ENCODE data around the gene RAD51.

Gene RAD51

DNA sequence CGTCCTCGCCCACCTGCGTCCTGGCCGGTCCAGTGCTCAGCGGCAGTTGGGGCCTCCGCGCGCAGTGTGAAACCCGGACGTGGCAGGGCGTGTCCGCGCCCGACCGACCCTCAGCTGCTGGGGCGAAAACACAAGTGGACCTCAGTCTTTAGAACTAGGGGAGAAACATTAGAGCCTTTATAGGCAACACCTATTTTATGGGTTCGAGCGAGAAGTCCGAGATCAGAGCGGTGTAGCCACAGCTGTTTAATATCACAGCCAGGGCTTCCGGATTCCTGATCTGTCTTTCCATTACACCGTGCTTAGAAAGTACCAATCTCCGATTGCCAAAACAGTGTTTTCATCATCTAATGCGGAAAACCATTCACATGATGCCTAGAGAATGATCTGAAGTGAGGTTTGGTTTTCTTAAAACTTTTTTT lies 506 bp downstream of the RAD51 start:
- no peaks in the 10 kb centered on the region for H3K9me3 Mint-ChIP-seq
- no peak for DNase-seq
- peak overlapping the region; percentile 98 for H3K4me3 Mint-ChIP-seq
- H3K27ac Mint-ChIP-seq: peak overlapping the region; percentile 100
- H3K36me3 Mint-ChIP-seq (ENCODE audit: low read depth): peaks cover 71% of the 10 kb centered on the region
- H3K27me3 Mint-ChIP-seq: no peaks in the 10 kb centered on the region
- H3K4me1 Mint-ChIP-seq (ENCODE audit: low read depth): peaks cover 31% of the 10 kb centered on the region

DNA sequence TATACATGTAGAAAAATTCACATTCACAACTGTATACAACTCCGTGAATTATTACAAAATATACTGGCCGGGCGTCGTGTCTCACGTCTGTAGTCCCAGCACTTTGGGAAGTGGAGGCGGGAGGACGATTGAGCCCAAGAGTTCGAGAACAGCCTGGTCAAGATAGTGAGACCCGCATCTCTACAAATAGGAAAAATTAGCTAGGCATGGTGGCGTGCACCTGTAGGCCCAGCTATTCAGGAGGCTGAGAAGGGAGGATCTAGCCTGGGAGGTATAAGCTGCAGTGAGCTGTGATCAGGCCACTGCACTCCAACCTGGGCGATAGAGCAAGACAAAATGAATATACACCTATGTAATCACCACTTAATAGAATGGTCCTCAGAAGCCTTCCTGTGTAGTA lies 1.3 kb downstream of the RAD51 start:
- Mint-ChIP-seq H3K36me3 (ENCODE audit: low read depth) (peaks cover 76% of the 10 kb centered on the region), H3K4me1 (ENCODE audit: low read depth) (peaks cover 31% of the 10 kb centered on the region), H3K27me3 (no peaks in the 10 kb centered on the region), H3K27ac (peak overlapping the region; percentile 37), H3K4me3 (peak overlapping the region; percentile 98), H3K9me3 (no peaks in the 10 kb centered on the region)
- DNase-seq: no peak

DNA sequence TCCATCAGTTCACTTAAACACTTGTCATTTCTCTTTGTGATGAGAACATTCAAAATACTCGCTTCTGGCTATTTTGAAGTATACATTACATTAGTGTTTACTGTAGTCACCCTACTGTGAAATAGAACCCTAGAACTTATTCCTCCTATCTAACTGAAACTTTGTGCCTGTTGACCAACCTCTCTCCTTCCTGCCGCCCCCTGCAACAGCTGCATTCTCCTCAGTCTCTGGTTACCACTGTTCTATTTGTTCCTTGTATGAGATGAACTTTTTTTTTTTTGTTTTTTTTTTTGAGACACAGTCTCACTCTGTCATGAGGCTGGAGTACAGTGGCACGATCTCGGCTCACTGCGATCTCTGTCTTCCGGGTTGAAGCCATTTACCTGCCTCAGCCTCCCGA lies 2.9 kb downstream of the RAD51 start:
- no peaks in the 10 kb centered on the region for H3K27me3 Mint-ChIP-seq
- DNase-seq: no peak
- peak overlapping the region; percentile 13 for H3K4me3 Mint-ChIP-seq
- H3K27ac Mint-ChIP-seq: no peak overlapping the region
- peaks cover 86% of the 10 kb centered on the region for H3K36me3 Mint-ChIP-seq (ENCODE audit: low read depth)
- no peaks in the 10 kb centered on the region for H3K9me3 Mint-ChIP-seq
- peaks cover 27% of the 10 kb centered on the region for H3K4me1 Mint-ChIP-seq (ENCODE audit: low read depth)

DNA sequence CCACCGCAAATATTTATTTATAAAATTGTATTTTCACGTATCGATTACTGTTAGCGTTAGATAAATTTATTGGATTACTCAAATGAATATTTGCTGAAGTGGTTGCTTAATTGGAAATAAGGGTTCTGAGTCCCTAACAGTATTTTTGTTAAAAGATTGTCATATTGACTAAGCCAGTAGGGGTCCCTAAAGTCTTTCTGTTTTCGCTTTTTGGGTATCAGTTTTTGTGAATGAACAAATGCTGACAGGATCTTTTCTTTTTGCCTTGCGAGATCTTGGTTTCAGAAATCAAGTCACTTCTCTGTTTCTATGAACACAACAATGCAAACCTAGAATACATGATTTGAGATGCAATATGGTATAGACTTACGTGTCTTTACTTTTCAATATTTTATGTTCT lies 7.1 kb downstream of the RAD51 start:
- peaks cover 95% of the 10 kb centered on the region for H3K36me3 Mint-ChIP-seq (ENCODE audit: low read depth)
- H3K9me3 Mint-ChIP-seq: no peaks in the 10 kb centered on the region
- no peak overlapping the region for H3K27ac Mint-ChIP-seq
- no peaks in the 10 kb centered on the region for H3K27me3 Mint-ChIP-seq
- H3K4me3 Mint-ChIP-seq: no peak overlapping the region
- no peak for DNase-seq
- H3K4me1 Mint-ChIP-seq (ENCODE audit: low read depth): peaks cover 9% of the 10 kb centered on the region

DNA sequence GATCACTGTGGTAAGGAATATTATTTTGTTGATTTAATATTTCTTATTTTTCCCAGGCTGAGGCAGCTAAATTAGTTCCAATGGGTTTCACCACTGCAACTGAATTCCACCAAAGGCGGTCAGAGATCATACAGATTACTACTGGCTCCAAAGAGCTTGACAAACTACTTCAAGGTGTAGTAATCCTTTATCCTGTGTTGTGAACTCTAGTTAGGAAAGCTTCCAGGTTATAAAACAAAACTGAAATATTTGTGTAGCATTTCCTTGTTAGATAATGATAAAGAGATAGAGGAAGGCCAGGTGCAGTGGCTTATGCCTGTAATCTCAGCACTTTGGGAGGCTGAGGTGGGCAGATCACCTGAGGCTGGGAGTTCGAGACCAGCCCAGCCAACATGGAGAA lies 11.1 kb downstream of the RAD51 start:
- H3K36me3 Mint-ChIP-seq (ENCODE audit: low read depth): peaks cover 94% of the 10 kb centered on the region
- no peak overlapping the region for H3K4me3 Mint-ChIP-seq
- no peaks in the 10 kb centered on the region for H3K9me3 Mint-ChIP-seq
- no peak overlapping the region for H3K27ac Mint-ChIP-seq
- H3K4me1 Mint-ChIP-seq (ENCODE audit: low read depth): no peaks in the 10 kb centered on the region
- DNase-seq: no peak
- H3K27me3 Mint-ChIP-seq: no peaks in the 10 kb centered on the region

DNA sequence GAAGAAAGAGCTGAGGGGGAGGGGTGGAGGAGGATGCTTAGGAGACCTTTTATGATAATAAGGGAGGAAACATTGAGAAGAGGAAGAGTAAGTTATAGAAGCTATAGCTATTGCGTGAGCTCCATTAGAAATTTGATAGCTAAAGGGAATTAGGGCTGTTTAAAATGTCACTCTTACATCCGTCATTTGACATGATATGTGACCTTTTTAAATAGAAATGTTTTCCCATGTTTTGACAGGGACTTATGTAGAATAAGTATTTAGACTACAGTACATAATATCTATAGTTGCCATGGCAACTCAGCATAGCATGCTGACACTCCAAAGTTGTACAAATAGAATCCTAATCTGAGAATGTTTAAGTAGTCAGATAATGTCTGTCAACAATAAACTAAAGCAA lies 19.2 kb downstream of the RAD51 start:
- H3K4me3 Mint-ChIP-seq: no peak overlapping the region
- H3K4me1 Mint-ChIP-seq (ENCODE audit: low read depth): no peaks in the 10 kb centered on the region
- H3K36me3 Mint-ChIP-seq (ENCODE audit: low read depth): peaks cover 87% of the 10 kb centered on the region
- no peak overlapping the region for H3K27ac Mint-ChIP-seq
- no peaks in the 10 kb centered on the region for H3K9me3 Mint-ChIP-seq
- no peaks in the 10 kb centered on the region for H3K27me3 Mint-ChIP-seq
- no peak for DNase-seq

DNA sequence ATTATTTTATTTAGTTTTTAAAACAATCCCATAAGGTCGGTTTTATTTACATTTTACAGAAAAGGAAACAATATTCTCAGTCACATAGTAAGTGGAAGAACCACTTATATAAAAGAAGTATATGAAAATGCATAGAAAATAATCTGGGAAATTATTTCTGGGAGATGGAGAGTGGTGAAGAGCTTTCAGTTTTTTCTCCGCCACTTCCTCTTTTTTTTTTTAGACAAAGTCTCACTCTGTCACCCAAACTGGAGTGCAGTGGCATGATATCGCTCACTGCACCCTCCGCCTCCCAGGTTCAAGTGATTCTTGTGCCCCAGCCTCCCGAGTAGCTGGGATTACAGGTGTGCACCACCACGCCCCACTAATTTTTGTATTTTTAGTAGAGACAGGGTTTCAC lies 21.2 kb downstream of the RAD51 start:
- Mint-ChIP-seq H3K9me3 (no peaks in the 10 kb centered on the region), H3K4me1 (ENCODE audit: low read depth) (no peaks in the 10 kb centered on the region), H3K27ac (no peak overlapping the region), H3K36me3 (ENCODE audit: low read depth) (peaks cover 88% of the 10 kb centered on the region), H3K27me3 (no peaks in the 10 kb centered on the region), H3K4me3 (no peak overlapping the region)
- DNase-seq: no peak

DNA sequence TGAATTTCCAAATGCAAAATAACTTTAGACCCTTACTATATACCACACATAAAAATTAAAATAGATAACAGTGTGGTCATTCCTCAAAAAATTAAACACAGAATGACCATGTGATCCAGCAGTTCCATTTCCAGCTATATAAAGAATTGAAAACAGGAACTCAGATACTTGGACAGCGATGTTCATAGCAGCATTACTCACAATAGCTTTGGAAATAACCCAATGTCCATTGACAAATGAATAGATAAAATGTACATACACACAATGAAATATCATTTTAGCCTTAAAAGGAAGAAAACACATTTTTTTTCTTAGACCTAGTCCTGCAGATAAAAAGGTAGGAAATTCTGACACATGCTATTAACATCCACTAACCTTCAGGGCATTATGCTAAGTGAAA lies 26.7 kb downstream of the RAD51 start:
- no peaks in the 10 kb centered on the region for H3K27me3 Mint-ChIP-seq
- no peaks in the 10 kb centered on the region for H3K9me3 Mint-ChIP-seq
- H3K4me1 Mint-ChIP-seq (ENCODE audit: low read depth): peaks cover 18% of the 10 kb centered on the region
- no peak for DNase-seq
- H3K36me3 Mint-ChIP-seq (ENCODE audit: low read depth): peaks cover 75% of the 10 kb centered on the region
- no peak overlapping the region for H3K4me3 Mint-ChIP-seq
- H3K27ac Mint-ChIP-seq: no peak overlapping the region

DNA sequence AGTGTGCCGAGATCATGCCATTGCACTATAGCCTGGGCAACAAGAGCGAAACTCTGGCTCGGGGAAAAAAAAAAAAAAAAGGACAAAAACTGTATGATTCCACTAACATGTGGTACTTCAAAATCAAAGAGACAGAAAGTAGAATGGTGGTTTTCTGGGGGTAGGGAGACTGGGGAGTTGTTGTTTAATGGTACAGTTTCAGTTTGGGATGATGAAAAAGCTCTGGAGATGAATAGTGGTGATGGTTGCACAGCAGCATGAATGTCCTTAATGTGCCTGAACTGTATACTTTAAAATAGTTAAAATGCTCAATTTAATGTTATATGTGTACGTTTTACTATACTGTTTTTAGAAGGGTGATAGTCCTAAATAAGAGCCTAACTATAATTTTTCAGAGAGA lies 27.4 kb downstream of the RAD51 start:
- peaks cover 18% of the 10 kb centered on the region for H3K4me1 Mint-ChIP-seq (ENCODE audit: low read depth)
- peaks cover 75% of the 10 kb centered on the region for H3K36me3 Mint-ChIP-seq (ENCODE audit: low read depth)
- H3K4me3 Mint-ChIP-seq: no peak overlapping the region
- DNase-seq: no peak
- no peaks in the 10 kb centered on the region for H3K27me3 Mint-ChIP-seq
- H3K9me3 Mint-ChIP-seq: no peaks in the 10 kb centered on the region
- H3K27ac Mint-ChIP-seq: peak overlapping the region; percentile 27

DNA sequence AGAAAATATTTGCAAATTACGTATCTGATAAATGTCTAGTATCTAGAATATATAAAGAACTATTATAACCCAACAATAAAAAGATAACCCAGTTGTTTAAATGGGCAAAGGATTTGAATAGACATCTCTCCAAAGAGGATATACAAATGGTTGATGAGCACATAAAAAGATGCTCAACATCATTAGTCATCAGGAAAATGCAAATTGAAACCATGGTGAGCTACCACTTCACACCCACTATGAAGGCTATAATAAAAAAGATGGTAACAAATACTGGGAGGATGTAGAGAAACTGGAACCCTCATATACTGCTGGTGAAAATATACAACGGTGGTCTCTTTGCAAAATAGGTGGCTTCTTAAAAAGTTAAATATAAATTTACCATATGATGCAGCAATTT lies 28.0 kb downstream of the RAD51 start:
- peaks cover 18% of the 10 kb centered on the region for H3K4me1 Mint-ChIP-seq (ENCODE audit: low read depth)
- H3K9me3 Mint-ChIP-seq: no peaks in the 10 kb centered on the region
- no peak overlapping the region for H3K27ac Mint-ChIP-seq
- H3K36me3 Mint-ChIP-seq (ENCODE audit: low read depth): peaks cover 72% of the 10 kb centered on the region
- no peaks in the 10 kb centered on the region for H3K27me3 Mint-ChIP-seq
- DNase-seq: no peak
- no peak overlapping the region for H3K4me3 Mint-ChIP-seq

DNA sequence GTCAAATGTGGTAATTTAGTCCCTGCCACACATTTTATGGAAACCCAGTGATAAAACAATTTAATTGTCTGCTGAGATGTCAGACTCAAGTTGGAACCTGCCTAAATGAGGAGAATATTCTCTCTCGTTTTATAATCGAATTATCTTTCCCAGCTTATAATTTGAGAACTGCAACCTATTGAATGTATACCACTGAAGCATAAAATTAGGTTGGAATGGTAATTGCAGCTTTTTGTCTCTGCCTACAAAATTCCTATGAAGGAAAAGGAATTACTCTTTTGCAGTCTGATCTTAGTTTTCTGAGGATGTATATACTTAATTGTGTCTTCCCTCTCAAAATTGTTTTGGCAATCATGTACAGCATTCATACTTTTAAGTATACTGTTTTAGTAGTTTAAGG lies 28.9 kb downstream of the RAD51 start:
- Mint-ChIP-seq H3K27me3 (no peaks in the 10 kb centered on the region), H3K9me3 (no peaks in the 10 kb centered on the region), H3K4me3 (no peak overlapping the region), H3K4me1 (ENCODE audit: low read depth) (peaks cover 18% of the 10 kb centered on the region), H3K36me3 (ENCODE audit: low read depth) (peaks cover 70% of the 10 kb centered on the region), H3K27ac (no peak overlapping the region)
- DNase-seq: no peak

DNA sequence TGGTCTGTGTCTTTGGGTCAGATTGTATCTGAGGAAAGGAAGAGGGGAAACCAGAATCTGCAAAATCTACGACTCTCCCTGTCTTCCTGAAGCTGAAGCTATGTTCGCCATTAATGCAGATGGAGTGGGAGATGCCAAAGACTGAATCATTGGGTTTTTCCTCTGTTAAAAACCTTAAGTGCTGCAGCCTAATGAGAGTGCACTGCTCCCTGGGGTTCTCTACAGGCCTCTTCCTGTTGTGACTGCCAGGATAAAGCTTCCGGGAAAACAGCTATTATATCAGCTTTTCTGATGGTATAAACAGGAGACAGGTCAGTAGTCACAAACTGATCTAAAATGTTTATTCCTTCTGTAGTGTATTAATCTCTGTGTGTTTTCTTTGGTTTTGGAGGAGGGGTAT lies 36.1 kb downstream of the RAD51 start:
- Mint-ChIP-seq H3K27me3 (no peaks in the 10 kb centered on the region), H3K27ac (peak overlapping the region; percentile 1), H3K9me3 (no peaks in the 10 kb centered on the region), H3K4me3 (no peak overlapping the region), H3K36me3 (ENCODE audit: low read depth) (peaks cover 81% of the 10 kb centered on the region), H3K4me1 (ENCODE audit: low read depth) (no peaks in the 10 kb centered on the region)
- DNase-seq: no peak

DNA sequence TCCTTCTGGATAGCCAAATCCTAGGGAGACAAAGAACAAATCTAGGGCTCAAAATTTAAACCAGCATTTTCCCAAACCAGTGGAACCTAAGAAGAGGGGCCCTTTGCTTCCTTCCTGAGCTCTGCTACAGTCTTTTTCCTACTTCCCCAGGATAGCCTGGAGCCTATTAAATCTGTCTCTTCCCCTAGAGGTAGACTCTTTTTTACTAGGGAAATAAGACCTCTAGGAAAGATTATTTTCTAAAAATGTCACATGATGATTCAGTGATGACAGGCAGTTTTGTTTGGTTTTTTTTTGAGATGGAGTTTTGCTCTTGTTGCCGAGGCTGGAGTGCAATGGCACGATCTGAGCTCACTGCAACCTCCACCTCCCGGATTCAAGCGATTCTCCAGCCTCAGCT lies 41.6 kb downstream of the RAD51 start:
- H3K27me3 Mint-ChIP-seq: no peaks in the 10 kb centered on the region
- peak overlapping the region; percentile 73 for H3K27ac Mint-ChIP-seq
- H3K36me3 Mint-ChIP-seq (ENCODE audit: low read depth): peaks cover 96% of the 10 kb centered on the region
- no peak overlapping the region for H3K4me3 Mint-ChIP-seq
- DNase-seq: no peak
- H3K9me3 Mint-ChIP-seq: no peaks in the 10 kb centered on the region
- H3K4me1 Mint-ChIP-seq (ENCODE audit: low read depth): no peaks in the 10 kb centered on the region

DNA sequence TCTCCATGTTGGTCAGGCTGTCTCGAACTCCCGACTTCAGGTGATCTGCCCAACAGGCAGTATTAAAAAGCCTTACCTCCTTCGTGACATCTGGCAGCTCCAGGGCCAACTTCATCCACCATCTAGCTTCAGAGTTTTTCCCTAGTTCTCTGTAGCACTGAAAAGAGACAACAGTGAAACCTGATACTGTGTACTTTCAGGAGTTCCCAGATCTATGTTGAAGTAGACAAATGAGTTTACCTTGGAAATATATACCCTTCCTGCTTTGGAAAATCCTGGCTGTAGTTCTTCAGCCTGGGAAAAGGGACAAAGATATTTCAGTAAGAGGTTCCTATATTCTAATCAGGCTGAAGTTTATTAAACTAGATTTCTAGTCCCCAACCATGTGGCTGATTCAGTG lies 42.1 kb downstream of the RAD51 start:
- DNase-seq: no peak
- no peaks in the 10 kb centered on the region for H3K9me3 Mint-ChIP-seq
- H3K27me3 Mint-ChIP-seq: no peaks in the 10 kb centered on the region
- H3K36me3 Mint-ChIP-seq (ENCODE audit: low read depth): peaks cover 96% of the 10 kb centered on the region
- H3K4me3 Mint-ChIP-seq: no peak overlapping the region
- no peaks in the 10 kb centered on the region for H3K4me1 Mint-ChIP-seq (ENCODE audit: low read depth)
- H3K27ac Mint-ChIP-seq: peak overlapping the region; percentile 73

DNA sequence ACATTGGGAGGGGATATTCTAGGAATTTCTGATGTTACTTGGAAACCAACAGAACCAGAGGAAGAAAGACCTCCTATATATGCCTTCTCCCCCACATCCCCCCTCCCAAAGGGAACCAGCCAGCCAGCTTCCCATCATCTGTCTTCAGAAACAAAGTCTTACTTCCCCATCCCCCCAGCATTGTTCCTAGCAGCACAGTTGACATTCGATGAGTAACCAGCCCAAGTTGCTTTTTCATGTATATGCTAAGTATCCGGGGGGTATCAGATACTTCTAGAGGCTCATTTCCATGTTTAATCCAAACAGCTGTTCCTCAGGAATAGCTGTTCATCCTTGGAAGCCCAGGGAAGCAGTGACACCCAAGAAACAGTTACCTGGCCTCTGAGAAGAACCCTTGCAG lies 44.1 kb downstream of the RAD51 start:
- H3K27me3 Mint-ChIP-seq: no peaks in the 10 kb centered on the region
- no peak for DNase-seq
- peaks cover 17% of the 10 kb centered on the region for H3K4me1 Mint-ChIP-seq (ENCODE audit: low read depth)
- peak overlapping the region; percentile 3 for H3K27ac Mint-ChIP-seq
- H3K36me3 Mint-ChIP-seq (ENCODE audit: low read depth): peaks cover 96% of the 10 kb centered on the region
- no peaks in the 10 kb centered on the region for H3K9me3 Mint-ChIP-seq
- H3K4me3 Mint-ChIP-seq: no peak overlapping the region

DNA sequence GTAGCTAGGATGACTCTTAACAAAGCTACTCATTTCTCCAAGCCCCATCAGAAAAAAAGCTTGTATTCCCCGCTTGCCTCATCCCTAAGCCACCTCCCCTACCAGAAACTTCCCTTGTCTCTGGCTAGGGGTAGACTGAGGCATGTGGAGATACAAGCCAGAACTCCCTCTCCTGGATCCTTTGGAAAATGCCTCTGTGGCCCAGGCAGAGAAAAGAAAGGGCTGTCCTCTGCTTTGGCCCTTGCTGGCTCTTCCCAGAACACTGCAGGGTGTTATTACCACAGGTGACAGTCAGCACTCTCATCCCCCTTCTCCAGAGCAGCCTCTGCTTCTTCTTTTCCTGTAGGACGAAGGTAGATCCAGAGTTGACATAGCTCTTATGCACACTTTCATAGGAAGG lies 44.9 kb downstream of the RAD51 start:
- H3K4me1 Mint-ChIP-seq (ENCODE audit: low read depth): peaks cover 24% of the 10 kb centered on the region
- H3K9me3 Mint-ChIP-seq: no peaks in the 10 kb centered on the region
- no peaks in the 10 kb centered on the region for H3K27me3 Mint-ChIP-seq
- peaks cover 96% of the 10 kb centered on the region for H3K36me3 Mint-ChIP-seq (ENCODE audit: low read depth)
- no peak for DNase-seq
- H3K27ac Mint-ChIP-seq: peak overlapping the region; percentile 71
- no peak overlapping the region for H3K4me3 Mint-ChIP-seq

Measured in activated T-cell treated with anti-CD3 and anti-CD28 coated beads, Interleukin-2, amount 50 U/mL, for 24 hours (primary cell).